ENCODE data around the gene ELOF1. TPM values are rescaled to one million over a fixed set of nuclear protein-coding genes. Genes with fewer than 3 reads are reported as not detected.
A peak's percentile ranks its signal among the peaks of the same experiment; 100 is the strongest.

Gene ELOF1
- total and polyA plus RNA-seq, 2 donors: 54.9 to 62.4 TPM

DNA sequence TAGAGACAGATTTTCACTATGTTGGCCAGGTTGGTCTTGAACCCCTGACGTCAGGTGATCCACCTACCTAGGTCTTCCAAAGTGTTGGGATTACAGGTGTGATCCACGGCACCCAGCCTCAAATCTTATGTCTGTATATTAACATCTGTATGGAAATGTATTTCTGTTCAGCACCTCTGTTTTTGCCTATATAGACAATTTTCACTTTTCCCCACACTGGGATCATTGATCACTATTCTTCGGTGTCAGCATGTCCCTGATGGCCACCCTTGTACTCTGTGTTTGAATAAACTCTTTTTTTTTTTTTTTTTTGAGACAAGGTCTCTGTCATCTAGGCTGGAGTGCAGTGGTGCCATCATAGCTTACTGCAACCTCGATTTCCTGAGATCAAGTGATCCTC, 35.1 kb upstream of the ELOF1 start:
- Histone ChIP-seq H3K4me1 (ENCODE audit: control insufficient read depth in 2 of 2, insufficient read depth in 2 of 2, low read length in 2 of 2) (peaks cover 7 to 10% of the 10 kb centered on the region in 2 donors), H3K9me3 (ENCODE audit: control insufficient read depth in 2 of 2, insufficient read depth in 1 of 2, low read length in 1 of 2) (no peaks in the 10 kb centered on the region), H3K4me3 (ENCODE audit: low read length in 2 of 2) (no peak overlapping the region), H3K27me3 (ENCODE audit: control insufficient read depth in 2 of 2, insufficient read depth in 1 of 2, low read length in 1 of 2) (no peaks in the 10 kb centered on the region), H3K27ac (ENCODE audit: low read depth in 1 of 2, low read length in 1 of 2) (no peak overlapping the region), H3K36me3 (ENCODE audit: control insufficient read depth in 2 of 2, insufficient read depth in 2 of 2, low read length in 1 of 2) (no peaks in the 10 kb centered on the region)
- 84% methylated on average over 4 of the region's 4 CpGs for WGBS
- DNase-seq (ENCODE audit: low read depth in 6 of 9, low spot score in 9 of 9): no peak

GRCh38 chr19:11587975-11588631, 29.1 kb upstream of the ELOF1 start:
- Histone ChIP-seq H3K9me3 (ENCODE audit: control insufficient read depth in 2 of 2, insufficient read depth in 1 of 2, low read length in 1 of 2) (no peaks in the 10 kb centered on the region), H3K27me3 (ENCODE audit: control insufficient read depth in 2 of 2, insufficient read depth in 1 of 2, low read length in 1 of 2) (no peaks in the 10 kb centered on the region), H3K27ac (ENCODE audit: low read depth in 1 of 2, low read length in 1 of 2) (no peak overlapping the region), H3K4me1 (ENCODE audit: control insufficient read depth in 2 of 2, insufficient read depth in 2 of 2, low read length in 2 of 2) (peaks cover 0 to 4% of the 10 kb centered on the region in 2 donors), H3K4me3 (ENCODE audit: low read length in 2 of 2) (no peak overlapping the region), H3K36me3 (ENCODE audit: control insufficient read depth in 2 of 2, insufficient read depth in 2 of 2, low read length in 1 of 2) (no peaks in the 10 kb centered on the region)
- 92% methylated on average over 13 of the region's 13 CpGs for WGBS
- no peak for DNase-seq (ENCODE audit: low read depth in 6 of 9, low spot score in 9 of 9)

GRCh38 chr19:11587302-11587974, 28.4 kb upstream of the ELOF1 start:
- no peak overlapping the region for H3K4me3 ChIP-seq (ENCODE audit: low read length in 2 of 2)
- DNase-seq (ENCODE audit: low read depth in 6 of 9, low spot score in 9 of 9): peak in 8 of 9 donors; percentile 29 to 79 (median 61)
- no peak overlapping the region for H3K27ac ChIP-seq (ENCODE audit: low read depth in 1 of 2, low read length in 1 of 2)

DNA sequence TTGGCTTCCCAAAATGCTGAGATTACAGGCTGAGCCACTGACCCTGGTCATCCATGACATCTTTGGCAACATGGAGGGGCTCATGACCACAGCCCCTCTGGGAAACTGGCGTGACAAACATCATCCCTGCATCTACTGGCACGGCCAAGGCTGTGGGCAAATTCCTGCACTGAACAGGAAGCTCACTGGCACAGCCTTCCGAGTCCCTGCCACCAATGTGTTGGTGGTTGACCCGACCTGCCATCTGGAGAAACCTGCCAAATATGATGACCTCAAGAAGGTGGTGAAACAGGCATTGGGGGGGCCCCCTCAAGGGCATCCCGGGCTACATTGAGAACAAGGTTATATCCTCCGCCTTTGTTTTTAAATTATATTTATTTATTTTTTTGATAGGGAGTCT, 27.3 kb upstream of the ELOF1 start:
- Histone ChIP-seq H3K36me3 (ENCODE audit: control insufficient read depth in 2 of 2, insufficient read depth in 2 of 2, low read length in 1 of 2) (no peaks in the 10 kb centered on the region), H3K27me3 (ENCODE audit: control insufficient read depth in 2 of 2, insufficient read depth in 1 of 2, low read length in 1 of 2) (no peaks in the 10 kb centered on the region), H3K27ac (ENCODE audit: low read depth in 1 of 2, low read length in 1 of 2) (no peak overlapping the region), H3K4me1 (ENCODE audit: control insufficient read depth in 2 of 2, insufficient read depth in 2 of 2, low read length in 2 of 2) (peaks cover 0 to 13% of the 10 kb centered on the region in 2 donors), H3K9me3 (ENCODE audit: control insufficient read depth in 2 of 2, insufficient read depth in 1 of 2, low read length in 1 of 2) (no peaks in the 10 kb centered on the region), H3K4me3 (ENCODE audit: low read length in 2 of 2) (no peak overlapping the region)
- no peak for DNase-seq (ENCODE audit: low read depth in 6 of 9, low spot score in 9 of 9)
- 28% methylated on average over 6 of the region's 6 CpGs for WGBS

More at GRCh38 chr19:11587302-11587974, 28.4 kb upstream of the ELOF1 start:
- Histone ChIP-seq H3K27me3 (ENCODE audit: control insufficient read depth in 2 of 2, insufficient read depth in 1 of 2, low read length in 1 of 2) (no peaks in the 10 kb centered on the region), H3K9me3 (ENCODE audit: control insufficient read depth in 2 of 2, insufficient read depth in 1 of 2, low read length in 1 of 2) (no peaks in the 10 kb centered on the region), H3K4me1 (ENCODE audit: control insufficient read depth in 2 of 2, insufficient read depth in 2 of 2, low read length in 2 of 2) (peaks cover 0 to 4% of the 10 kb centered on the region in 2 donors), H3K36me3 (ENCODE audit: control insufficient read depth in 2 of 2, insufficient read depth in 2 of 2, low read length in 1 of 2) (no peaks in the 10 kb centered on the region)
- 14% methylated on average over 7 of the region's 7 CpGs for WGBS

GRCh38 chr19:11581740-11582139, 22.7 kb upstream of the ELOF1 start:
- 12% methylated on average over 3 of the region's 3 CpGs for WGBS
- H3K27ac ChIP-seq (ENCODE audit: low read depth in 1 of 2, low read length in 1 of 2): peak overlapping the region; percentile 68 to 83
- no peak overlapping the region for H3K4me3 ChIP-seq (ENCODE audit: low read length in 2 of 2)
- H3K4me1 ChIP-seq (ENCODE audit: control insufficient read depth in 2 of 2, insufficient read depth in 2 of 2, low read length in 2 of 2): peaks cover 13 to 44% of the 10 kb centered on the region in 2 donors
- no peaks in the 10 kb centered on the region for H3K9me3 ChIP-seq (ENCODE audit: control insufficient read depth in 2 of 2, insufficient read depth in 1 of 2, low read length in 1 of 2)
- DNase-seq (ENCODE audit: low read depth in 6 of 9, low spot score in 9 of 9): peak in 2 of 9 donors; percentile 44 to 75
- peaks cover 0 to 7% of the 10 kb centered on the region in 2 donors for H3K27me3 ChIP-seq (ENCODE audit: control insufficient read depth in 2 of 2, insufficient read depth in 1 of 2, low read length in 1 of 2)
- no peaks in the 10 kb centered on the region for H3K36me3 ChIP-seq (ENCODE audit: control insufficient read depth in 2 of 2, insufficient read depth in 2 of 2, low read length in 1 of 2)

DNA sequence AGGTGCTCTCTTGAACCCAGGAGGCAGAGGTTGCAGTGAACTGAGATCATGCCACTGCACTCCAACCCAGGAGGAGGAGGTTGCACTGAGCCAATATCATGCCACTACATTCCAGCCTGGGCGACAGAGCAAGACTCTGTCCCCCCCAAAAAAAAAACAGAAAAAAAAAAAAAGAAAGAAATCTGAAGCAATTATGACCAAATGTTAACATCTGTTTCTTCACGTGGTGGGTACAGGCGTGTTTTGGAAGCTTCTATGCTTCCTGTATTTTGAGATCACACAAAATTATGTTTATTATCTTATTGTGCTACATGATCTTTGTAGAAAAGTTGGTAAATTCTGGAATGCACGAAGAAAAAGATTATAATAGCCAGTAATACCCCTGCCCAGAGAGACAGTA, 21.1 kb upstream of the ELOF1 start:
- no peak overlapping the region for H3K27ac ChIP-seq (ENCODE audit: low read depth in 1 of 2, low read length in 1 of 2)
- H3K4me3 ChIP-seq (ENCODE audit: low read length in 2 of 2): no peak overlapping the region
- WGBS: 28% methylated on average over 4 of the region's 4 CpGs
- no peaks in the 10 kb centered on the region for H3K9me3 ChIP-seq (ENCODE audit: control insufficient read depth in 2 of 2, insufficient read depth in 1 of 2, low read length in 1 of 2)
- peaks cover 0 to 4% of the 10 kb centered on the region in 2 donors for H3K36me3 ChIP-seq (ENCODE audit: control insufficient read depth in 2 of 2, insufficient read depth in 2 of 2, low read length in 1 of 2)
- H3K27me3 ChIP-seq (ENCODE audit: control insufficient read depth in 2 of 2, insufficient read depth in 1 of 2, low read length in 1 of 2): peaks cover 0 to 7% of the 10 kb centered on the region in 2 donors
- H3K4me1 ChIP-seq (ENCODE audit: control insufficient read depth in 2 of 2, insufficient read depth in 2 of 2, low read length in 2 of 2): peaks cover 13 to 44% of the 10 kb centered on the region in 2 donors
- DNase-seq (ENCODE audit: low read depth in 6 of 9, low spot score in 9 of 9): no peak

DNA sequence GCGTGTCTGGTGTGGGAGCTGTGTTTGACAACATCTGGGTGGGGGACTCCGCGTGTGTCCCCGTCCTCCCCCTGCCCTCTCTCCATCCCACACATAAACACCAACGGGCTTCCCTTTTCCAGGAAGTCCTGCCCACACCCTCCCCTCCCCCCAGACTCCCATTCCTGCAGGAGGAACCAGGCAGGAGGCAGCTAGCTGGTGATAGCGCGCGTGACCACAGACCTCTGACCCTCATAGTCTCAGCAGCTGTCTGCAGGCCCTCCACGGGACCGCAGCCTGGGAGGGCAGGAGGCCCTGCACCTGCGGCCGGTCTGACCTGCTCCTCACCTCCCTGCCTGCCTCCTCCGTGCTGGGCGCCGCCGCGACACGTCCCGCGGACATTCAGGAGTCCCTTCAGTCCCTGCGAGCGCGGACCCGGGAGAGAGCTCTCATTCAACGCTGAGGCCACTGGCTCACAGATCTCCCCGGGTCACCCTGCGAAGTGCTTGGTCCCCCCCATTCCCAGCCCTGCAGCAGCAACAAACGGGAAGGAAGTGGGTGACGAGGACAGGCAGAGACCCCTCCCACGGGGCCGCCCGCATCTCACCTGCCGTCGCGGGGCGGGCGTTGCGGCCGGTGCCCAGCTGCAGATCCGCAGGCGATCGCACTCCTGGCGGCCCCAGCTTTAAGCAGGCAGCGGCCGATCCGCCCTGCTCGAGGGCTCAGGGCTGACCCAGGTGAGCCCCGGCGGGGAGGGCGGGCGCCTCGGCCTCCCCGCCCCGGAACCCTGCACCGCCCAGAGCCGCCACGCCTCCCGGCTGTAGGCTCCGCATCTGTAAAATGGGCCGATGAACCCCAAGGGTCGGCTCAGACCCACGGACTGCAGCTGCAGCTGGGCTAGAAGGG, 19.5 kb upstream of the ELOF1 start:
- H3K27ac ChIP-seq (ENCODE audit: low read depth in 1 of 2, low read length in 1 of 2): peak overlapping the region; percentile 46 to 62
- H3K4me1 ChIP-seq (ENCODE audit: control insufficient read depth in 2 of 2, insufficient read depth in 2 of 2, low read length in 2 of 2): peaks cover 13 to 40% of the 10 kb centered on the region in 2 donors
- DNase-seq (ENCODE audit: low read depth in 6 of 9, low spot score in 9 of 9): peak in 2 of 9 donors; percentile 49 to 66
- peaks cover 0 to 7% of the 10 kb centered on the region in 2 donors for H3K36me3 ChIP-seq (ENCODE audit: control insufficient read depth in 2 of 2, insufficient read depth in 2 of 2, low read length in 1 of 2)
- peak overlapping the region; percentile 48 to 54 for H3K4me3 ChIP-seq (ENCODE audit: low read length in 2 of 2)
- H3K9me3 ChIP-seq (ENCODE audit: control insufficient read depth in 2 of 2, insufficient read depth in 1 of 2, low read length in 1 of 2): no peaks in the 10 kb centered on the region
- 6% methylated on average over 62 of the region's 62 CpGs for whole genome bisulfite sequencing
- H3K27me3 ChIP-seq (ENCODE audit: control insufficient read depth in 2 of 2, insufficient read depth in 1 of 2, low read length in 1 of 2): peaks cover 0 to 7% of the 10 kb centered on the region in 2 donors

GRCh38 chr19:11577451-11578257, 18.6 kb upstream of the ELOF1 start, which contains the start of gene ACP5:
Gene ACP5, minus strand, starts transcription at chr19:11577645. Its CDS starts 328 bp downstream, at chr19:11577317.
- 89% methylated on average over 18 of the region's 18 CpGs for WGBS
- H3K27ac ChIP-seq (ENCODE audit: low read depth in 1 of 2, low read length in 1 of 2): peak within 1 kb of the TSS; percentile 49 to 62
- H3K4me1 ChIP-seq (ENCODE audit: control insufficient read depth in 2 of 2, insufficient read depth in 2 of 2, low read length in 2 of 2): peaks cover 13 to 40% of the 10 kb centered on the region in 2 donors
- no peak for DNase-seq (ENCODE audit: low read depth in 6 of 9, low spot score in 9 of 9)
- H3K9me3 ChIP-seq (ENCODE audit: control insufficient read depth in 2 of 2, insufficient read depth in 1 of 2, low read length in 1 of 2): no peaks in the 10 kb centered on the region
- peak within 1 kb of the TSS; percentile 48 to 54 for H3K4me3 ChIP-seq (ENCODE audit: low read length in 2 of 2)
- H3K27me3 ChIP-seq (ENCODE audit: control insufficient read depth in 2 of 2, insufficient read depth in 1 of 2, low read length in 1 of 2): peaks cover 0 to 7% of the 10 kb centered on the region in 2 donors
- peaks cover 0 to 7% of the 10 kb centered on the region in 2 donors for H3K36me3 ChIP-seq (ENCODE audit: control insufficient read depth in 2 of 2, insufficient read depth in 2 of 2, low read length in 1 of 2)
